ENCODE measurements around the gene NAV1.
A peak's percentile ranks its signal among the peaks of the same experiment; 100 is the strongest.

Gene NAV1

GRCh38 chr1:201551096-201551495, 12.2 kb downstream of the NAV1 start:
- no peak for DNase-seq (ENCODE audit: low spot score)

GRCh38 chr1:201551877-201552731, 13.2 kb downstream of the NAV1 start:
- no peak for DNase-seq (ENCODE audit: low spot score)

DNA sequence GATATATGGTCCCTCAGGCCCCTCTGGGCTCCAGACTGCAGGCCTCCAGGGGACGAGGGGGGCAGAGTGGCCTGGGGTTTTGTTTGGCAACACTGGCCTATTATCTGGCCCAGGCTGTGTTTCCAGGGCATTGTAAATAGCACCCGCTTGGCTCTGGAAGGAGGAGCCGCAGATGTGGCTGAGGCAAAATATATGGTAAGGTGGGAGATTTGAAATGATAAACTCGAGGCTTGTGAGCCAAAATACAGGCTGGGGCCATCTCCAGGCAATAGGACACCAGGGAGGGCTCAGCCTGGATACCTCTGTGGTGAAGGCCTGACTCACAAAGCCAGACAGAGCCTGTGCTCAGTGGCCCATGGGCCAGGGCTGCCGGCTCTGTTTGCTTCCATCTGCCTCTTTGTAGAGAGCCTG, 14.0 kb downstream of the NAV1 start:
- no peak for DNase-seq (ENCODE audit: low spot score)

DNA sequence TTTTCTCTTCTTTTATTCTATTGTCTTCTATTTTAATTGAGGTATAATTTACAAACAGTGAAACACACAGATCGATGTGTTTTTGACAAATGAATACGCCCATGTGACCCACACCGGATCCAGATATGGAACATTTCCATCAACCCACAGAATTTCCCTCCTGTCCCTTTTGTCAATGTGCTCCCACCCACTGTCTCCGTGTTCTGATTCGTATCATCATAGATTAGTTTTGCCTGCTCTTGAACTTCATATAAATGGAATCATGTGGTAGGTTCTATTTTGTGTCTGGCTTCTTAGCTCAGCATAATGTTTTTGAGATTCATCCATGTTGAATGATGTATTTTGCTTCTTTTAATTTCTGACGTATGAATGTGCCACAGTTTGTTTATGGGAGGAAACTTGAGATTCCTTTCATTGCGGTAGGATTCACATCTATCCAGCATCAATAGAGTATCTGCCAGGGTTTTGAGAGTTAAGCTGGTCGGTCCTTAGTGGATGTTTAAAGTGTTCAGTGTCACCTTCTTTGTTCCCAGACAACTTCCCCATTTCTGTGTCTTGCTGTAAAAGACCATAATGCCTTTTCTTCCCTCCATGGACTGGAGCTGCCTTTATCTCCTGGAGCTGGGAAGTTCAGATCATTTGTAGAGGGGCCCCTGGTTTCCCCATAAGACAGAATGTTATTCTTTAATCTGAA, 14.7 kb downstream of the NAV1 start:
- DNase-seq (ENCODE audit: low spot score): no peak

DNA sequence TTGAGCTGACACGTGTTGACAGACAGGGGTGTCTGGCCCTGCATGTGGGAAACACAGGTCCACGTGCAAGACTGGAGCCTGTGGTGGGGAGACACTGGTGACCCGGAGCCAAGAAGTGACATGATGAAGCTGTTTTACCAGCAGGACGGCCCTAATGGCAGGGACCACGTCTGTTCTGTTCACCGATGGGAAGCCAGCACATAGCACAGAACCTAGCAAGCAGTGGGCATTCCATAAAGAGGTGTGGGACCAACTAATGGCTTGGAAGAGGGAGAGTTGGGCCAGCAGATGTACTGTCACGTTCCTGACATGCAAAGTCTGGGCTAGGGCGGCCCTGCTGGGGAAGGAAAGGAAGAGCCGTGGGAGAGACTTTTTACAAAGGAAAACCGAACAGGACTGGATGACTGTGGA, 15.3 kb downstream of the NAV1 start:
- DNase-seq (ENCODE audit: low spot score): no peak

DNA sequence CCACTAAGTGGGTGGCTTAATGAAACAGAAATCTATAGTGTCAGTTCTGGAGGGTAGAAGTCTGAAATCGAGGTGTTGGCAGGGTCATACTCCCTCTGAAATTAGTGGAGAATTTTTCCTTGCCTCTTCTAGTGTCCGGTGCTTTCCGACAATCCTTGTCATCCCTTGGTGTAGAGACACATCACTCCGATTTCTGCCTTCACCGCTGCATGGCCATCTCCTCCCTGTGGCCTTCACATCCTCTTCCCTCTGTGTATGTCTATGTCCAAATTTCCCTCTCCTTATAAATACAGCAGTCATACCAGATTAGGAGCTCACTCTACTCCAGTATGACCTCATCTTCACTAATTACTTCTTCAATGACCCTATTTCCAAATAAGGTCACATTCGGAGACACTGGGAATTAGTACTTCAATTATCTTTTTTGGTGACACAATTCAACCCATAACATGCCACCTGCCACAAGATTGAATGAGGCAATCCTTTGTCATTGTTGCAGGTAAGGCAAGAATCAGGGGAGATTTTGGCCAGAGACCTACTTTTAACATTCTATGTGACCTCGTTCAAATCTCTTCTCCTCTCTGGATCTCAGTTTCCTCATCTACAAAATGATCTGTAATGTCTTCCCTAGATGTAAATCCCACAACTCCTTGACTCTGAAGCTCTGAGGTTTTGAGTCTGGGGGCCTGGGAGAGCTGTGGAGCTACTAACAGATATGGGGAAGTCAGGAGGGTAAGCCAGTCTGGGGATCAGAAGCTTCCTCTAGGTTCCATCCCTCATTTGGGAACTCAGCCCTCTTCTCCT, 16.1 kb downstream of the NAV1 start:
- no peak for DNase-seq (ENCODE audit: low spot score)

- no peak for DNase-seq (ENCODE audit: low spot score)
Measured at GRCh38 chr1:201555593-201555945, 16.6 kb downstream of the NAV1 start.

DNA sequence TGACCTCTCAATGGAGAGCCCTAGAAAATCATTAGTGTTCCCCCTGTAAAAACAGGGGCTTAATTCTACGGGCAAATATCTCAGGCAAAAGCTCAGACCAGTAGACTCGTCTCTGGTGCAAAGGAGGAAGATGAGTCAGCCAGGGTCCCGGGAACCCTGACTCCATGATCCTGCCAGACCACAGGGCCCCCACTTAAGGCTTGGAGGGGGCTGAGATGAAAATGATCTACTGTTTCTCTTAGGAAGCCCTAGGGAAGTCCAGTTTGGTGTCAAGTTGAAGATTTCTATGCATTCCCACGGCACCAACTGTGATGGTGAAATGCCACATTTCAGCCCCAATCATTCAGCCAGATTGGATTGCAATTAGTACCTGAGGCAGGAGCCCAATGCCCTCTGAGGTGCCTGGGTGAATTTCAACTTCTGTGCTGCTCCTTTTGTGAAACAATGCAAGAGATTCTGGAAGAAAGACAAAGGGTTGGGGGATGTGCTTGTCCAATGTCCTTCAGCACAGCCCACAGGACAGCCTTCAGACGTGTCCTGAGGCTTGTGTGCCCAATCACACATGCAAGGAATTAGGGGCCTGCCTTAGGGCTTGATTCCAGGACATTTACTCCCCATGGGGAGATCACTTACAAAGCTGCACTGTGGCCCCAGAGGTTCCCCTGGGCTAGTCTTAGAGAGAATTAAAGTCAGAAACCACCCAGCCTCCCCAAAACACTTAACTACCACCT, 18.1 kb downstream of the NAV1 start:
- DNase-seq (ENCODE audit: low spot score): no peak

GRCh38 chr1:201557572-201557958, 18.6 kb downstream of the NAV1 start:
- DNase-seq (ENCODE audit: low spot score): no peak

DNA sequence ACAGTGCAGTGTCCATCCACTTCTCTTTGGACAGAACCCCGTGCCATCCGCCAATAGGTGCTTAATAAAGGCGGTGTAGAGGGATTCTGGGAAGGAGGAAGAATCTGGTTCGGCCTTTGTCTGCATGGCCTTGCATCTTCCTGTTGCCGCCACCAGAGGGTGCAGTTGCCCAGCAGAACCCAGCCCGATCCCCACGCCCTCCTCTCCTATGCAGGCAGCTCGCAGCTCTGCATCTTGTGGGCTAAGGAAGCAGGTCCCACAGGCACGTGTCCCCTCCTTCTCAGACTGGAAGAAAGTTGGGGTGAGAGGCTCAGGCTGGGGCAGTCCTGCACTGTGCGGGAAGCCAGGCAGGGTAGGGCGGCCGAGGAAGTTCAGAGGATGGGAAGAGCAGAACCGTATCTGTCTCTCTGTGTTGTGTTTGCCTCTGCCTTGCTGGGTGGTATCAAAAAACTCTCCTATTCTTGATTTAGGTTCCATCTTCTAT, 20.8 kb downstream of the NAV1 start:
- peak; percentile 88 for DNase-seq (ENCODE audit: low spot score)

- no peak for DNase-seq (ENCODE audit: low spot score)
Measured at GRCh38 chr1:201560328-201561194, 21.6 kb downstream of the NAV1 start.

DNA sequence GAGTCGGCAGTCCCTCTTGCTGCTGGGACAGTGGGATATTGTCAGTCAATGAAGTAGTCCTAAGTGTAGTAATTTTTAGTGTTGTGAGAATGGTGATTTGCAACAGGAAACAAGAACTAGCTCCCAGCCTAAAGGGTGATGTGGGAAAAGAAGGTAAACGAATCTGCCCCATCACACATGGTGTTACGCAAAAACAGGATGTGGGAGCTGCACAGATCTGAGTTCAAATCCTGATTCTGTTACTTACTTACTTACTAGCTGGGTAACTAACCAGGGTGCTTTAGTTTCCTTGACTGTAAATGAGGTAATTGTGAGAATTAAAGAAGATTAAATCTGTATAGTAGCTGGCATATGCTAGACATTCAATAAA, 22.3 kb downstream of the NAV1 start:
- no peak for DNase-seq (ENCODE audit: low spot score)

- no peak for DNase-seq (ENCODE audit: low spot score)
Measured at GRCh38 chr1:201561601-201562000, 22.7 kb downstream of the NAV1 start.

DNA sequence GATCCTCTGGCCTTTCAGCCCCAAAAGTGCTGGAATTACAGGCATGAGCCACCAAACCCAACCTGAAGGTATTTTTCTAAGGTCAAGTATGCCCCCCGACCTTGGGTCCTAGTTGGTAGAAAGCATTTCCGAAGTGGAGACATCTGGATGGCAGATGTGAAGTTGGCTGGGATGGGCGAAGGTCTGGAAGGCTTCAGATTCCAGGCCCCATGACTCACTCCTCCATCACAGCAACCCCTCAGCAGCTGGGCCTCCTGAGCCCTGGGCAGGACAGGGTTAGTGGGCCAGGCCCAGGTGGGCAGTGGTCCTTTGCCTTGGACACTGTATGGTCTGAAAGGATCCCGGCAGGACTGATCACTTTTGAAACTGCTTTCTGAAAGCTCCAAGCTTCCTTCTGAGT, 23.3 kb downstream of the NAV1 start:
- DNase-seq (ENCODE audit: low spot score): no peak

GRCh38 chr1:201562659-201563405, 23.9 kb downstream of the NAV1 start:
- no peak for DNase-seq (ENCODE audit: low spot score)

DNA sequence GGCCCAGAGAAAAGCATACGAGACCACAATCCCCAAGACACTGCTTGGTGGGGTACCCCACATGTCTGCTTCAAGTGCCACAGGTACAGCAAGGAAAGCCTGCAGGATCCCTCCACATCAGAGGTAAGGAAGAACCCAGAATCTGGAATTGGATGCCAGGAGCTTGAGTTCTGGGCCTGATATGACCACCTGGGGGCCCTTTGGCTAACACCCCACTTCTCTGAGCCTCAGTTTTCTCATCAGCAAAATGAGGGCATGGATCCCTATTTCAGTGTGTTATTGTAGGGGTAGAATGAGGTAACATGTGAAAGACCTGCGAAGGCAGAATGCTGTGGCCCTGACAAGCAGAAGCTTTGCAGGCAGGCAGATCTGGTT, 24.5 kb downstream of the NAV1 start:
- DNase-seq (ENCODE audit: low spot score): no peak

DNA sequence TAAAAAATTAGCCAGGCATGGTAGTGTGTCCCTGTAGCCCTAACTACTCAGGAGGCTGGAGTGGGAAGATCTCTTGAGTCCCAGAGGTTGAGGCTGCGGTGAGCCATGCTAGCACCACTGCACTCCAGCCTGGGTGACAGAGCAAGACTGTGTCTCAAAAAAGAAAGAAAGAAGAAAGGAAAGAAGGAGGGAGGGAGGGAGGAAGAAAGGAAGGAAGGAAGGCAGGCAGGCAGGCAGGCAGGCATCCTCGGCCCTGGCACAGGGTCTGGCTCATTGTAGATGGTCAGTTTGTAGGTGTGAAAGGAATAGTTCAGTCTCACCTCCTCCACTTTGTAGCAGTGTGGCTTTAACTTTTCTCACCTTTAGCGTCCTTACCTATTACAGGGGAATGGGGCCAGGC, 25.0 kb downstream of the NAV1 start:
- DNase-seq (ENCODE audit: low spot score): no peak

- DNase-seq (ENCODE audit: low spot score): no peak
Measured at GRCh38 chr1:201565024-201565730, 26.2 kb downstream of the NAV1 start.

DNA sequence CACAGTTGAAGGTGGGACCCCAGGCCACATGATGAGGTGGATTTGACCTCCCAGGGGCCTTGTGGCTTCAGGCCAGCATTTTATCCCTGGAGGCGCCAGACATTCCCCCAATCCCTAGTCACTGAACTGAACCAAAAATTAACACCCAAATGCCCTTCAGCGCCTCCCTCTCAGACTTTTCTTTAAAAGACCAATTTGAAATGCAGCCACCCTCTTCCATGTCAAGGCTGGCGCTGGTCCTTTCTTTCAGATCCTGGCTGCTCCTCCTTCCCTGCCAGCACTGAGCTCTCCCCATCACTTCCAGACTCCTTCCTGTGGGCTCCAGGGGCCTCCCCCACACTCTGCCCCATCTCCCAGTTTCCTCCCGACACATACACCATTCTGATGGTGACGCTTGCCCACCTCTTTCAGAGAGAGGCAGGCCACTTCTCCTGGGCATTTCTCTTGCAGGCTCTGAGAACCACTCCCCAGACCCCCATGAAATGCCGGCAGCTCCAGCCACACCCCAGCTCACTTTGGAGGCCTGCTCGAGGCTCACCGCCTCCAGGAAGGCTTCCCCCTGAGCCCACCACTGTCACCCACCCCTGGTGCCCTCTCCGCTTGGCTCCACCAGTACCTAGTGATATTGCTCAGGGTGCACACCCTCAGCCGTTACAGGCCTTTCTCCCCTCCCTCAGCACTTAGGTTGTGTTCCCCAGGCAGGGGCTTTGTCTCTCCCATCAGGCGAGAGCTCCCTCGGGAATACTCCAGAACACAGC, 27.0 kb downstream of the NAV1 start:
- no peak for DNase-seq (ENCODE audit: low spot score)
